Activated T-helper 1 cell treated with Interleukin-2 at 50 U/mL for 16 hours (primary cell): ENCODE results near the gene IL17REL.
A peak's percentile ranks its signal among the peaks of the same experiment; 100 is the strongest.
"Not testable (repeated sequence)": the region's sequence is repeated elsewhere in the genome, so short reads cannot be mapped to it uniquely, and the experiment has no call there.

ENCODE experiments used
- DNase-seq: peaks from one replicate; pipeline ENCODE4 v3.0.0-alpha.2; 2020; ENCODE audit warnings: low read depth

Gene IL17REL

DNA sequence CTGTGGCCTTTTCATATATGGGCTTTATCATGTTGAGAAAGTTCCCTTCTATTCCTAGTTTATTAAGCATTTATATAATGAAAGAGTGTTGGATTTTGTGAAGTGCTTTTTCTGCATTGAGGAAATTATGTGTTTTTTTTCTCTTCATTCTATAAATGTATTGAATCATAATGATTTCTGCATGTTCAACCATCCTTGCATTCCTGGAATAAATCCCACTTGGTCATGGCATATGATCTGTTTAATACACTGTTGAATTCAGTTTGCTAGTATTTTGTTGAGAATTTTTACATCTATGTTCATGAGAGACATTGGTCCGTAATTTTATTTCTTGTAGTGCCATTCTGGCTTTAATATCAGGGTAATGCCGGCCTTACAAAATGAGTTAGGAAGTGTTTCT is 26.2 kb downstream of the IL17REL start:
- DNase-seq: no peak

DNA sequence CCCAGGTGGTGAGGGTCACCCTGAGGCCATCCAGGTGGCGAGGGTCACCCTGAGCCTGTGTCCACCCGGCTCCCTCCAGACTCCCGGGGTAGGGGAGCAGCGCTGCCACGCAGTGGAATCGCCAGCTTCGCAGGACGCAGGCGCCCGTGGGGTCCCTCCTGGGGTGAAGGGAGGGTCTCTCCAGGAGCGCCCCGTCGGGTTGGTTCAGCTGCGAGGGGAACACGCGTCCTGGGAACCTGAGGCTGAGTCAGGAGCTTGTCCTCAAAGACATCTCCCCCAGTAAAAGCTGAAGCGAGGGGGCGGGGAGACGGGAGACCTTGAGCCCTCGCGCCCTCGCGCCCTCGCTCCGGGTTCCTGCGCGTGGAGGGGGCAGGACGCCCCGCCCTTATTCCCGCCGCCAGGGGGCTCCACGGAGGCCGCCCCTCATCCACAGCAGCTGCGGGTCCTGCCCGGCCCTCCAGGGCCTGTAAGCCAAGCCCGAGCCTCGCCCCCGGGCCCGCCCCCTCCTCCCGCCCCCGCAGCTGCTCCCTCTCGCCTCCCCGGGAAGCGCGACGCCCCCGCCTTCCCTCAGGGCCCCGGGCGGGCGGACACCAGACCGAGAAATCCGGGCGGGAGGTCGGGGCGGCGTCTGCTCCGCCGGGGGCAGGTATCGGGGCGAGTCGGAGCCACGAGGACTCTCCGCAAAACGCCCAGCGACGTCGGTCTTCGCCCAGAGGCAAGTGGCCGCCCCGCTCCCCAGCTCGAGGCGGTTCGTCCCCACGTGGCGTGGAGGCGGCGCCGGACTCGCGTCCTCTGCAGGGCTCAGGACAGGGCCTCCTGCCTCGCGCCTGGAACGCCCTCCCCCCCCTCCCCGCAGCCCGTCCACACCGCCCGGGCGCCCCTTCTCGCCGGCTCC is 29.2 kb downstream of the IL17REL start:
- DNase-seq: no peak

DNA sequence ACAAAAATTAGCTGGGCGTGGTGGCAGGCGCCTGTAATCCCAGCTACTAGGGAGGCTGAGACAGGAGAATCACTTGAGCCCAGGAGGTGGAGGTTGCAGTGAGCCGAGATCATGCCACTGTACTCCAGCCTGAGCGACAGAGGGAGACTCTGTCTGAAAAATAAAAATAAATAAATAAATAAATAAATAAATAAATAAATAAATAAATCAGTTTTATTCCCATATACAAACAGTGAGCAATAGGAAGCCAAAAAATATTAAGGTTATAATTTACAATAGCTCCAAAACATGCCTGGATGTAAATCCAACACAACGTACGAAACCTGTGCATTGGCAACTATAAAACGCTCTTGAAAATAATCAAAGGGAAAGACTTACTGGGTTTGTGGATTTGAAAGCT is 30.8 kb downstream of the IL17REL start:
- DNase-seq: not testable (repeated sequence)

DNA sequence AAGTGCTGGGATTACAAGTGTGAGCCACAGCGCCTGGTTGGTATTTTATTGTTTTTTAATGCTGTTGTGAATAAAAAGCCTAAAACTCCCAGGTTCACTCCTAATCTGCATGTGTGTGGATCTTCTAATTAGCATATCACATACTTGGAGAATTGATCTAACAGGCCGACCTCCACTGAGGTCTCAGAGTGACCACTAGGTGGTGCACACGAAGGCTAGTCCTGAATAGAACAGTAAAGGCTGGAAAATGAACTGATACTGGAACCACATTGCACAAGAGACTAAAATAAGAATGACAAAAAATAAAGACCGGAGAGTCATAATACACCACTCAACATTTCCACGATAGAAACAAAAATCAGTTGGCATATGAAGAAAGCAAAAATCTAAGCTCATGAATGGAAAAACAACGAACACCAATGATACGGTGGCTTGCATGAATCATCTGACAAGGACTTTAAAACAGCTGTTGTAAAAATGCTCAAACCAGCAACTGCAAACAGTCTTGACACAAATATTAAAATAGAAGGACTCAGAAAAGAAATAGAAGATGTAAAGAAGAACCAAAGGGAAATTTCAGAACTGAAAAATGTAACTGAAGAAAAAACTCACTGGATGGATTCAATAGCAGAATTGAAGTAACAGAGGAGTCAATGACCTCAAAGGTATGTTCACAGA is 32.8 kb downstream of the IL17REL start:
- DNase-seq: no peak

GRCh38 chr22:49977578-49977977 is 35.0 kb downstream of the IL17REL start:
- DNase-seq: no peak

- no peak for DNase-seq
Measured at GRCh38 chr22:49976439-49977175, 36.0 kb downstream of the IL17REL start.

DNA sequence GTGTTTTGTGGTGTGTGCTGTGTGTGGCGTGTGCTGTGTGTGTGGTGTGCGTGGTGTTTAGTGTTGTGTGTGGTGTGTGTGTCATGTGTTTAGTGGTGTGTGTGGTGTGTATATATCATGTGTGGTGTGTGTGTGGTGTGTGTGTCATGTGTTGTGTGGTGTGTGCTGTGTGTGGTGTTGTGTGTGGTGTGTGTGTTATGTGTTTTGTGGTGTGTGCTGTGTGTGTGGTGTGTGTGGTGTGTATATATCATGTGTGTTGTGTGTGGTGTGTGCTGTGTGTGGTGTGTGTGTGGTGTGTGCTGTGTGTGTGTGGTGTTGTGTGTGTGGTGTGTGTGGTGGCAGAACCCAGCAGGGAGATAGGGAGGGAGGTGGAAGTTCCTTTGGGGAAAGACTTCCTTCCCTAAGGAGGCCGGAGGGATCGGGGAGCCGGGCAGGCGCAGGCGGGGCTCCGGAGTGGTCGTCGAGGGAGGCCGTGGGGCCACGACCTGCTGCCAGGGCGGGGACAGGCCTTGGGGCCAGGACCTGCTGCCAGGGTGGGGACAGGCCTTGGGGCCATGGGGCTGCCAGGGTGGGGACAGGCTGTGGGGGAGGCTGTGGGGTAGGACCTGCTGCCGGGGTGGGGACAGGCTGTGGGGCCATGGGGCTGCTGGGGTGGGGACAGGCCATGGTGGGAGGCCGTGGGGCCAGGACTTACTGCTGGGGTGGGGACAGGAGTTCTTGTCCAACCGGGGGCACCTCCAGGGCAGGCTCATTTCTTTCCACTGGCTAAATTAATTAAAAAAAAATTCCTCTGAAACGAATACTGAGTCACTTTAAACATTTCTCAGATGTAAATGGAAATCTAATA is 36.8 kb downstream of the IL17REL start:
- DNase-seq: no peak

GRCh38 chr22:49973018-49973961 is 39.3 kb downstream of the IL17REL start:
- DNase-seq: no peak

- DNase-seq: no peak
Measured at GRCh38 chr22:49972163-49973017, 40.2 kb downstream of the IL17REL start.

DNA sequence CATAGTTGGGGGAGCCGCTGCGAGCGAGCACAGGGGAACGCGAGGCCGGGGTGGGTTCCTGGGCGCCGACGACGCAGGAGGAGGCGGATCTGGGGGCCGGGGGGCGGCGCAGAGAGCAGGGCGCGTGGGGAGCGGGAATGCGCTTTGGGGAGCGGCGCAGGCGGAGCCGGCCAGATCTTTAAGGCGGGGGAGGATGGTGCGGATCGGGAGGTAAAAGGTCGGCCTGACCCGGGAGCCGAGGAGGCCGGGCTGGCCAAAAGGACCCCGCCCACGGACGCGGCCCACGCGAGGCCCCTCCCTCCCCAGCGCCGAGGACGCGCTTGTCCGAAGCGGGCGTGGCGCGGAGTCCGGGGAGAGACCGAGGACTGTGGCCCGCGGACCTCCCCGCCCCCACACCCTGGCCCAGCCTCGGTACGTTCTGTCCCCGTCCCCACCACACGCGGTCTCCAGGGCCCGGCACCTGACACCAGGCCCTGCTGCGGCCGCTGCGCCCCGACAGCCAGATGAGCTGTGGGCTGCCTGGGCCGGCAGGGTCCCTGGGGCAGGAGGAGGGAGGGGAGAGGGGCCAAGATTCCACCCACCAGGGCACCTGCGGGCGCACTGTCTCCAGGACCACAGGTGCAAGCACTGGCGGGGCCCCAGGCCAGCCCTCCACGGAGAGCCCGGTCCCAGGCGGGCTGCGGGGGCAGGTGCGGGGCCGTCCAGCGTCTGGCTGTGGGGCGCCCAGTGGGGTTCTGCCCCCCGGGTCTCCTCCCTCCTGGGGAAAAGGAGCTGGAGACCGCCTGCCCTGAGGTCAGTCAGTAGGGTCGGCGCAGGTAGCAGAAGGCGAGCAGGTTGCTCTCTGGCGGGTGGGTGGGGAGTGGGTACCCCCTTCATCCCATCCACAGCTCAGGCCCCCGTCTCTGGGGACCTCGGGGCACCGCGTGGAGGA is 41.1 kb downstream of the IL17REL start:
- DNase-seq: no peak

DNA sequence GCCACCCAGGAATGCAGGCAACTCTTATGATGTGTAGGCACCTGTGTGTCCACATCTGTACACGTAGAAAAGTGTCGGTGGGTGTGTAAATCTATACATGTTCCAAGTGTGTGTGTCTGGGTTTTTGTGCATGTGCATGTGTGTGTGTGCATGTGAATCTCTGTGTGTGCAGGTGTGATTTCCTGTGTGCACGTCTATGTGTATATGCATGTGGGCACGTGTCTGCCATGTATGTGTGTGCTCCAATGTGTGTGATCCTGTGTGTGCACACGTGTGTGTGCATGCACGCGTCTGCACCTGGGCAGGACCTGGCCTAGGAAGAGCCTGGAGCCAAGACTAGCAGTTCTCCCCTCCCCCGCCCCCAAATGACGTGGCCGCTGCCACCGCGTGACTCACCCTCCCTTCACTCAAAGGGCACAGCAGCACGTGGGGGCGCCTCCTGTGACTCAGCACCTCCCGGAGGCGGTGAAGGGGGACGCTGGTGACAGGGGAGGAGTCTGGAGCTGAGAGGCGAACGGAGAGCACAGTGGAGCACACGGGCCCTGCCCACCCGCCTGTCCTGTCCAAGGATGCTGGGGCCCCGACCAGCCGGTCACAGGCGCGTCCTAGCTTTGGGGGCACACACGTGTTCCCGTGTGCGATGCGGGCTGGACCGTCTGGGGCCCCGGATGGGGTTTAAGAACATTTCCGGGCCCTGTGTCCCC is 41.9 kb downstream of the IL17REL start:
- peak; percentile 91 for DNase-seq

DNA sequence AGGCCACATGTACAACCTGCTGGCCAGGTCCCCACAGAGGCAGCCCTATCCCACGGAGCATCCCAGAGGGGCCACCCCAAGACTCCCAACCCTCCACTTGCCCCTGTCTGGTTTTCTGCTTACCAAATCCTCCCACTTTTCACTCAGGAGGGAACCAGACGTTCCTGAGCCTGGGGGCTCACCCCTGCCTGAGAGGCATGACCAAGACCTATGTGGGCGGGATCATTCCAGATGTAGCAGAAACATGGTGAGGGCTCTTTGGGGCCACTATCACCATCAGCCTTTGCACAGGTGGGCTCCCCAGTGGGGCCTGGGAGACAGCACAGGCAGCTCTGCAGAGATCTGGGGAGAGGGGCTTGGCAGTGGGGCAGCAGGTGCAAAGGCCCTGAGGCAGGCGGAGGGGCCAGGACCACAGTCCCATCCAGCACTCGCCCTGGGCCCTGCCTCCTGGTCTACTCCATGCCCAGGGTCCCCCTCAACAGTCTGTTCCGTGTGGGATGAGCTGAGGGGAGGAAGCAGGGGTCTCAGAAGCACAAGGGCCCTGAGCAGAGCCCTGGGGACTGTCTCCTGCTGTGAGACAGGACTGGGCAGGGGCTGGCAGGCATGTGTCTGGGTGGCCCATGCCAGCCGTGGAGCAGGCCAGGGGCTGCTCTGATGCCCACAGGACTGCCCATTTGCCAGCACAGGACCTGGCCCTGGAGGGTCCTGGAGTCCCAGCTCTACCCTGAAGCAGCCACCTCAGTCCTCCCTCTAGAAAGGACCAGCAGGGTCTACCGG is 42.6 kb downstream of the IL17REL start:
- DNase-seq: no peak

DNA sequence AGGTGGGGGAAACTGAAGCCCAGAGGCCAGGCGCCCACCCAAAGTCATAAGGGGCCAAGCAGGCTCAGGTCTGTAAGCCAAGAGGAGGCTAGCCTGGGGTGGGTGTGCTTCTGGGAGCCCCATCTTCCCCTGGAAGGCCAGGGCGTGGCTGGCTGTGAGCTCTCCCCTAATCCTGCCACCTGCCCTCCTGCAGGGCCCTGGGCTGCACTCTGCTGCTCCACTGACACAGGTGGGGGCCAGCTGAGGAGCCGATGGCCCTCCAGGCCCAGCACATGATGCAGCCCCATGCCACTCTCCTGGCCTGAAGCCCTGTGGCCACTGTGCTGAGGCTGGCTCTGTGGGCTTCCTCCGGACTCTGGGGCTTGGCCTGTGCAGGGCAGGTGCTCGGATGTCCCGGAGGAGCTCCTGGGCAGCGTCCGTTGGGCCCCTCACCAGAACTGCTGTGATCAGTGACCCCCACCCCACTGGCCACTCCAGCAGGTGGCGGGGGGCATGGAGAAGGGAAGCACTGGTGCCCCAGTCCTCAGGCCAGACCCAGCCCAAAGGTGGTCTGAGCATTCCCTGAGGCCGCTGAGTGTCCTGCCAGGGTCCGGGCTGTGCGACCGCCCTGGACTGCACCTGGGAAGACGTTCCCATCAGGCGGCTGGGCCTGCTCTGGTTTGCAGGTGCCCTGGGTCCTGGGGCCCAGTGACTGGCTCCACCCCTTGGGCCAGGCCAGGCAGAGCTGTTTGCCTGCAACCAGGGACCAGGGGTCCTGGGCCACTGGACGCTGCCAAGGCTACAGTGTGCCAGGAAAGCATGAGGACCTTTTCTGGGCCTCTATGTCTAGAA is 43.5 kb downstream of the IL17REL start:
- no peak for DNase-seq

DNA sequence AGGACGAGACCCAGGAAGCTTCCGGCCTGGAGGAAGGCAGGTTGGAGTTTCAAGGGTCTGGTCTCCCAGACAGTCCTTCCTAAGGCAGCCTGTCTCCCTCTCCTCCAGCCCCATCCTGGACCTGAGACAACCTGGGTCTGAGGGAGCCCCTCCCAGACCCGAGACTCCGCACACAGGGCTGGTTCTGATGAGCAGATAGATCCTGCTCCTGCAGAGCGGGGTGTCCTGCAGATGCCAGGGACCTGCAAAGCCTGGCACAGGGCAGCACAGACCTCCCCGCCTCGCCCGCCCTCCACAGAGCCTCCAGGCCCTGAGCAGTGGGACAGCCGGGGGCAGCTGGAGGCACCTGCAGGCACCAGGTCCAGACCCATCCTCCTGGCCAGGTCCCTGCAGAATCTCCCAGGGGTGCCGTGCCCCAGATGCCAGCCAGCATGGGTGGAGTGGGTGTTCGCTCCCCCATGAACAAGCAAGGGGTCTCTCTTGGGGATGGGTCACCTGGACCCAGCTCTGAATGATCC is 44.2 kb downstream of the IL17REL start:
- no peak for DNase-seq

DNA sequence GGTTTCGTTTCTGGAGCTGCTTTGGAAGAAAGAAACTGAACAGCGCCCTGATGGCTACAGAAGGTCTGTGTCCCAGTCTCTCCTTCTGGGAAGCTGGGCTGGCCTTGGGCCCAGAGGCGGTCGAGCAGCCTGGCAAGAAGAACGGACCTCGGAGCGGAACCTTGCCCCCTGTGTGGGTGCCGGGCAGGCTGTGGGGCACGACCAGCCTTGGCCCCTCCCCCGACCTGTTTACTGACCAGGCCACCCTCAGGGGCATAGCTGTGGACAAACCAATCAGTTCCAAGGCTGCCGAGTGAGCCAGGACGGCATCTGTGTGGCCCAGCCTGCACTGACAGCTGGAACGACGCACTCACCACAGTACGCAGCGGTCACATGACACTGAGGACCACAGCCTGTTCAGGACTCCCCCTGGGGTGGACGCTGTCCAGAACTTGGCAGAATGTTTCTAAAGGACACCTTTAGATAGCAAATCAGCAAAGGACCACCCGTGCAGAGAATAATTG is 44.8 kb downstream of the IL17REL start:
- DNase-seq: no peak
